H1 (cell line): ENCODE data around the gene CPHXL. TPM values are rescaled to one million over a fixed set of nuclear protein-coding genes. Genes with fewer than 3 reads are reported as not detected.

Source experiments
- JUND ChIP-seq: IDR thresholded peaks from 2 replicates; pipeline ENCODE4 v1.6.1; 2011; ENCODE audit warnings: mild to moderate bottlenecking, improper control_type of control experiment, low read length
- RXRA ChIP-seq: IDR thresholded peaks from 2 replicates; pipeline ENCODE4 v1.6.1; 2011; ENCODE audit warnings: low read depth, mild to moderate bottlenecking, low read length, moderate library complexity; ENCODE audit not compliant: insufficient read depth
- SIN3A ChIP-seq, 2 experiments: IDR thresholded peaks in 1 of 2; conservative IDR thresholded peaks in 1 of 2; 2 replicates each; pipeline ENCODE4 v1.6.1; 2011 to 2012; ENCODE audit warnings: low read length in 2 of 2, improper control_type of control experiment in 1 of 2, low read depth in 1 of 2, mild to moderate bottlenecking in 1 of 2
- SIRT6 ChIP-seq: IDR thresholded peaks from one replicate; pipeline ENCODE4 v1.7.1; 2012; ENCODE audit warnings: low read length, inconsistent platforms
- ZNF274 ChIP-seq: IDR thresholded peaks from 2 replicates; pipeline ENCODE4 v1.7.0; 2012; ENCODE audit warnings: low read length, borderline replicate concordance; ENCODE audit errors: extremely low read depth
- polyA plus RNA-seq, 7 experiments: library from polyadenylated mRNA; depleted of rRNA in 3 of 7; stranded (reverse) in 5 of 7; unstranded in 2 of 7; fragments of >200 nt in 5 of 7; fragments of 200-250 nt in 2 of 7; gene quantifications; 1 replicate in 5 of 7; 2 replicates in 1 of 7; 4 replicates in 1 of 7; pipeline versions ENCODE4 v1.2.1 to v1.2.3, GENCODE V29; 2011 to 2013; ENCODE audit warnings: missing spikeins in 2 of 7, mixed read lengths in 2 of 7
- total RNA-seq: library from RNA; stranded (reverse); fragmentation: NEBNext Ultra II Directional; extraction: Animal tissue kit (Norgen Biotek cat#: 25700); gene quantifications from 2 replicates; pipeline ENCODE4 v1.2.1, GENCODE V29; 2021
- TF ChIP-seq, protein P1 (sequence below): IDR thresholded peaks from 2 replicates; pipeline ENCODE4 v1.6.1; 2012; ENCODE audit warnings: inconsistent platforms

The CPHXL gene
- total and polyA plus RNA-seq, 2 of the 8 experiments (the other 6 are each of a cell fraction or from before 2014, with no cell fraction given), result not detected

- TF ChIP-seq RXRA (no peak), JUND (no peak), SIN3A (conservative IDR thresholded peaks at IDR 0.05 in 1 of 2, IDR thresholded peaks at IDR 0.05 in 1 of 2; ENCODE audit: low read depth in 1 of 2, low read length in 2 of 2) (no peak), ZNF274 (no peak), SIRT6 (no peak)
- TF ChIP-seq, protein P1, sequence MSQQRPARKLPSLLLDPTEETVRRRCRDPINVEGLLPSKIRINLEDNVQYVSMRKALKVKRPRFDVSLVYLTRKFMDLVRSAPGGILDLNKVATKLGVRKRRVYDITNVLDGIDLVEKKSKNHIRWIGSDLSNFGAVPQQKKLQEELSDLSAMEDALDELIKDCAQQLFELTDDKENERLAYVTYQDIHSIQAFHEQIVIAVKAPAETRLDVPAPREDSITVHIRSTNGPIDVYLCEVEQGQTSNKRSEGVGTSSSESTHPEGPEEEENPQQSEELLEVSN, result no peak
- TF ChIP-seq, all 59 proteins: peak for 0
Measured at GRCh38 chr16:75760018-75760519, 33.8 kb upstream of the CPHXL start (continued).
